CD4-positive, alpha-beta T cell treated with Interleukin-1 beta for 1 hour (primary cell): Measurements from ENCODE around the gene TGFA.

Experiments used
- DNase-seq, 2 donors: peaks; one replicate each; pipeline ENCODE4 v3.0.0-alpha.2; 2020 to 2022

Gene TGFA

GRCh38 chr2:70461981-70462876 lies 91.4 kb downstream of the TGFA start:
- DNase-seq = no peak

- DNase-seq = no peak
These were observed 92.2 kb downstream of the TGFA start for GRCh38 chr2:70461414-70461813.

DNA sequence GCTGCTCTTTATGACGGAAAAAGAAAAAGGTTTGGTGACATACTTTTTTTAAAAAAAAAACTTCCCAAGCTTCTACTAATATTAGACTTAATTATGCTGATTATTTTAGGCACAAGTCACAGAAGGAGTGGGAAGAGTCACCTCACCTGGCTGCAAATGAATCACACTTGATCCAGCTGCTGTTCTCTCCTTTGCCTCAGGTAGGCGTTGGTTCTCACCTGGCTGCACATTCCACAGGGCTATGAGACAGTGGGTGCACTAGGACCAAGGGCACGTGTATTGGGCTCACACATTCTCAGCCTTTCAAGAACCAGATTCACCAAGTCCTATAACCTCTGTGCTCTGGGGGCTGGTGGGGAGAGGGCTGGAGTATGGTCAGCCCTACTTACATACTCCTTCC lies 93.3 kb downstream of the TGFA start:
- no peak for DNase-seq

- no peak for DNase-seq
These were observed 95.0 kb downstream of the TGFA start for GRCh38 chr2:70458661-70459060.

DNA sequence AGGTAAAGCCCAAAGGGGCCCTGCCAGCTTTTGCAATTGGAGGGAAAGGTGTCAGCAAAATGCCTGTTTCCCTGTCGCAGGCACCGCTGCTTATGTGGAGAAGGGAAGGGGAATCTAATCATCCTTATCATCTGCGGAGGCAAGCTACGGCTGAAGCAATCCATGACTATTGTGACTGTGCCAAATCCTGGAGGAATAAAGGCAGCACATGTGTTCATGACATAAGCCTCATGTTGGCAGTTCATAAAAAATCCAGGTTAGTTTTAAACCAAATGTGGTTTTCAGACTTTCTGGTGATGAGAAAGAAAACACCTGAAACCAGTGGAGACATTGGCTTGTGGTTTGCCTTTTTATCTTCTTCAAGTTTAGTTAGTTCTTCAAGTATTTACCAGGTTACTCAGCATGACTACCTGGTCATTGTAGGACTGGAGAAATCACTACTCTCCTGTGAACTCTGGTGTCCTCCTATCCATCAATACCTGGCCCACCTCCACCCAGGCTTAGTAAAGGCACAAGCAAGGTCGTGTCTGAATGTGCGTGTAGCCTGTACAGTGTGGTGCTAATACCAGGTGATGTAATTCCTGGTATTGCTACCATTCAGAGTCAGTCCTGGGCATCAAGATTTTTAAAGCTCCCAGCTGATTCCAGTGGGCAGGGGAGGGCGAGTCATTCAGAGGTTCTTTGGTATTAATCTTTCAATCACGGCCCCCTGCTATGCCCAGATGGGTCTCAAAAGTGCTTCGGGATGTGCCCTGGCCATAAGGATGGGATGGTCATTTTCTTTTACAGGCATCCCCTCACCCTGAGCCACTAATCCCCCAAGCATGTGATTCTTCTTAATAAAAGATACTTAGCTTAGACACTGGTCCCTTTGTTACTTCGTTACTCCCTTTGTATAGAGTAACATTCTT lies 96.8 kb downstream of the TGFA start:
- no peak for DNase-seq

GRCh38 chr2:70454936-70455544 lies 98.6 kb downstream of the TGFA start:
- DNase-seq = no peak

GRCh38 chr2:70450641-70451250 lies 102.9 kb downstream of the TGFA start:
- no peak for DNase-seq

GRCh38 chr2:70448041-70448440 lies 105.6 kb downstream of the TGFA start:
- no peak for DNase-seq

- no peak for DNase-seq
These were observed 109.9 kb downstream of the TGFA start for GRCh38 chr2:70443726-70444125.

- DNase-seq = no peak
These were observed 110.6 kb downstream of the TGFA start for GRCh38 chr2:70443078-70443465.

- DNase-seq = no peak
These were observed 111.1 kb downstream of the TGFA start for GRCh38 chr2:70442301-70443077.

DNA sequence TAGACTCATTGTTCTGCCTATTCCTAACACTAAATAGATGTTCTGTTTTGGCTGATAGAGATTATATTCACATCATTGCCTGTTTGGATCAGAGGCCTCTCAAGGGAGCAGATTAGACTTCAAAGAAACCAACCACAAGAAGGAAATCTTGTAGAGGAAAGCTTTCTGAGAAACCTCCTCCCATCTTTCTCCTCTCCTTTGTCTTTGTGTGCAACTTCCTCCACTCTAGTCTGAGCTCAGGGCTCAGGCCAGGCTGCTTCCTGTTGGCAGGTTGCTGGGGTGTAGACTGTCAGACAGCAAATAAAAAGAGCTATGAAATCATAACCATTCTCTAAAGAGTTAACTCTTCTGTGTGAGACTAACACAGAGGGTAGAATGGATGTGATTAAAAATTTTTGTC lies 113.0 kb downstream of the TGFA start:
- peak; percentile 42 to 43 for DNase-seq

GRCh38 chr2:70435138-70435537 lies 118.5 kb downstream of the TGFA start:
- DNase-seq = no peak

- DNase-seq = no peak
These were observed 120.3 kb downstream of the TGFA start for GRCh38 chr2:70433315-70433714.

DNA sequence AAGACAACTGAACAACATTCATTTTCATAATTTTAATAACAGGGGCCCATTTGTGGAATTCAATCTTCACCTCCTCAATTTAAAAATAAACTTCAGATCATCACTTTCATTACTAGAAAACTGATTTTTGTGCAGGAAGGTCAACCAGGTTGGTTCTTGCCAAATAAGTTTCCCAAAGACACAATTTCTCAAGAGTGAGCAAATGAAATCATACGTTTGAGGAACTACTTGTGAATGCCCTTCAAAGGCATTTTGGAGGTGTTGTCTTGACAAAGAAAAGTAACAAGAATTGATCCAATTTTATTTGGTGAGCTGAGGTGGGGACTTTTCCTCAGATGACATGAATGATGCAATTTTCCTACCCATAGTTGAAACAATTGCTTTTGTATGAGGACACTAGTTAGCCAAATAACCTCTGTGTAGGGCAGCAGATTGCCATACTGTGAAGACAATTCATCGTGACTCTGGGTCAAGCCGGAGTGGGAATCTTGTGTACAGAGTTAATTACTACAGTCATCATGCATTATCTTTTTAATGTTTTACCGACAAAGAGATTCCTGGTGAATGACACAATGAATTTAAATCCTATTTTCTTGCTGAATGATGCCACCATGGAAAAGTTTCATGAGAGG lies 121.8 kb downstream of the TGFA start:
- DNase-seq = no peak

DNA sequence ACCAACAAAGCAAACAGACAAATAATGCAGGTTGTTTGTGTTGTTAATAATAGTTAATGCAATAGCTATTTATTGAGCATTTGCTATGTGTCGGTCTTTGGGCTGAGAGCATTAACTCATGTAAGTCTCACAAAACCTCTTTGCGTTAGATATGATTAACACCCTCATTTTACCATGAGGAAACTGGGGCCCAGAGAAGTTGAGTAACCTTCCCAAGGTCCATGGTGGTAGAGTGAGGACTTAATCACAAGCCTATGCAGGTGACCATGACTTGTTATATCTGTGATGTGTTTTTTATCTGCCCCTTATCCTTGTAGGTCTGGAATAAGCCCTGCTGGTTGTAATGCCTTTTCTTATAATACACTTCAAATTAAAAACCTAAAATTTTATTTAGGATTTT lies 127.3 kb downstream of the TGFA start:
- no peak for DNase-seq

- no peak for DNase-seq
These were observed 127.8 kb downstream of the TGFA start for GRCh38 chr2:70425682-70426301.

DNA sequence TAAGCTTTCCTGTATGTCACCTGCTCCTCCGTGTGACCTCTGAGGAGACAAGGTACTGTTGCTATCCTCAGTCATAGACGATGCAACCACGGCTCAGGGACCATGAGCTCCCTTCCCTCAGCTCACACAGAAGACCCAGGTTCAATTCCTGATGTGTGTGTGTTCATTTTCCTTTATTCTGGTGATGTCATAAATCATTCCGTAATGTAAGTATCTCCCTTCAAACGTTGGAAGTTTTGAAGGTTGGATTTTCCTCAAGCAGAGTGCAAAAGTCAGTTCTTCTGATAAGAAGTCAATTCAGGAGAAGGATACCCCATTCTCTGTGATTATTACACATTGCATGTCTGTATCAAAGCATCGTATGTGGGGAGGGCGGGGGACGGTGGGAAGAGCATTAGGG lies 132.9 kb downstream of the TGFA start:
- no peak for DNase-seq

- no peak for DNase-seq
These were observed 133.5 kb downstream of the TGFA start for GRCh38 chr2:70420143-70420542.

- no peak for DNase-seq
These were observed 135.1 kb downstream of the TGFA start for GRCh38 chr2:70418514-70418913.

GRCh38 chr2:70417011-70417410 lies 136.6 kb downstream of the TGFA start:
- DNase-seq = no peak
